Pulmonary artery endothelial cell (primary cell): ENCODE results near the gene MRPL9. TPM values are rescaled to one million over a fixed set of nuclear protein-coding genes. Genes with fewer than 3 reads are reported as not detected.

ENCODE experiments used
- DNase-seq: peaks from one replicate; pipeline ENCODE4 v3.0.0-alpha.2; 2011; ENCODE audit warnings: low read depth, low spot score
- total RNA-seq: library from RNA; depleted of rRNA; stranded (reverse); fragments of >200 nt; gene quantifications from 2 replicates; pipeline ENCODE4 v1.2.3, GENCODE V29; 2014

Gene MRPL9
- 120 and 141 TPM in 2 replicates for total RNA-seq

GRCh38 chr1:151762941-151763921, at the start of gene MRPL9:
Gene MRPL9, minus strand, starts transcription at chr1:151763496. Its CDS starts 17 bp downstream, at chr1:151763479.
- peak; percentile 7 for DNase-seq

GRCh38 chr1:151811181-151811580, 47.9 kb upstream of the MRPL9 start:
- no peak for DNase-seq

DNA sequence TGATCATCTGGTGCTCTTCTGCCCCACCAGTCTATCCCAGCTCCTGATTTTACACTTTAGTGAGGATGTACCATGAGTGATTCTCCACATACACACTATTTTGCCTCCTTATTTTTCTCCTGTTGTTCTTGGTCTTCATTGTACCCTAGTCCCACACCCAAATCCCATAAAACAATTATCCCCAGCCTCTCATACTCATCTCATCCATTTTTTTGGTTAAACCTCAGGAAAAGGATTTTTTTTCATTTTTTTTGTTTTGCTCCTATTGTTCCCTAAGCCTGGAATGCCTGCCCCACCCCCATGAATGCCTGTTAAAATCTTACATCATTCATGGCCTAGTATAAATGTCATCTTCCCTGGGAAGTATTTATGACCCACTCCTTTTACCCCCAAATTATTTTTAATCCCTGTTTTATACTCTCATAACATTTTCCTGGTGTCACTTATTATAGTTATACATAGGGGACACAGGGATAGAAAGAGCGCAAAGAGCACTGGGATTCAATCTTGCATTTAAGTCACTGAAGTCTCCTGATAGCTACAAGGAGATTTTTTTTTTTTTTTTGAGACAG, 46.8 kb upstream of the MRPL9 start:
- no peak for DNase-seq

DNA sequence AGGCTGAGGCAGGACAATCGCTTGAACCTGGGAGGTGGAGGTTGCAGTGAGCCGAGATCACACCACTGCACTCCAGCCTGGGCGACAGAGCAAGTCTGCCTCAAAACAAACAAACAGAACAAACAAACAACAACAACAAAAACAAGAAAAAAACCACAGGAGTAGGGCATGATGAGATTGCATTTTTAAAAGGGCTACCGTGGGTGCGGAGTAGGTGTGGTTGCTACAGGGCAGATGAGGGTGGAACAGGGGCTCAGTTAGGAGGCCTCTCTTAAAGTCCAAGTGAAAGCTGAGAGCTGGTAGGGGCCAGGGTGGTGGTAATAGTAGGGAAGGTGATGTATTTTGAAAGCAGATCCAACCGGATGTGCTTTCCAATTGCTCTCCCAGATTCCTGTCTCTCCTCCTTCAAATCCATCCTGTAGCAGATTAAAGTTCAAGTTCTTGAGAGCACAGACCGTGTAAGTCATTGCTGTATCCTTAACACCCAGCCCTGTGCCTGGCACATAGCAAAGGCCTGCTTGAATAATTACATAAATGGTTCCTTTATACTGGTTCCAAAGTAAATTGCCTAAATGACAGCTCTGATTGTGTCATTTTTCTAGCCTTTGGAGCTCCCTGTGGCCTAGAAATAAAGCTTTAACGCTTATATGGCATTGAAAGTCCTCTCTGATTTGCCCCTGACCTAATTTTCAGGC, 46.1 kb upstream of the MRPL9 start:
- no peak for DNase-seq

- no peak for DNase-seq
These were observed 44.5 kb upstream of the MRPL9 start for GRCh38 chr1:151807766-151808165.

GRCh38 chr1:151807131-151807530, 43.8 kb upstream of the MRPL9 start:
- DNase-seq, result no peak

DNA sequence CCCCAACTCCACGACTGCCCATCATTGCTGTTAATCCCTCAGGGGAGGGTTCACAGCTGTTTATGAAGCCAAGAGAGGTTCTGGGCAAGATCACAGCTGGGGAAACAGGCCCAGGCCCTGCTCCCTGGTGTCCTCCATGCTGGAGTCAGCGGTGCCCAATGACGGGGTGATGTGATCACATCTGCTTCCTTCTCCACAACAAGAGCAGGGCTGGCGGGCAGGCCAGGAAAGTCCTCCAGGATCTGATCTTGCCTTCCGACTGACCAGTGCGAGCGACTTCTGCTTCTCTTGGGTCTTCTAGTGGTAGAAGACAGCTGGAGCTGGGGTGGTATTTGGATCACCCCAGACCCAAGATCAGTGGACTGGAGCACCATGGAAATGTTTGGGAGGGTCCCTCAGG, 42.9 kb upstream of the MRPL9 start:
- DNase-seq, result no peak

DNA sequence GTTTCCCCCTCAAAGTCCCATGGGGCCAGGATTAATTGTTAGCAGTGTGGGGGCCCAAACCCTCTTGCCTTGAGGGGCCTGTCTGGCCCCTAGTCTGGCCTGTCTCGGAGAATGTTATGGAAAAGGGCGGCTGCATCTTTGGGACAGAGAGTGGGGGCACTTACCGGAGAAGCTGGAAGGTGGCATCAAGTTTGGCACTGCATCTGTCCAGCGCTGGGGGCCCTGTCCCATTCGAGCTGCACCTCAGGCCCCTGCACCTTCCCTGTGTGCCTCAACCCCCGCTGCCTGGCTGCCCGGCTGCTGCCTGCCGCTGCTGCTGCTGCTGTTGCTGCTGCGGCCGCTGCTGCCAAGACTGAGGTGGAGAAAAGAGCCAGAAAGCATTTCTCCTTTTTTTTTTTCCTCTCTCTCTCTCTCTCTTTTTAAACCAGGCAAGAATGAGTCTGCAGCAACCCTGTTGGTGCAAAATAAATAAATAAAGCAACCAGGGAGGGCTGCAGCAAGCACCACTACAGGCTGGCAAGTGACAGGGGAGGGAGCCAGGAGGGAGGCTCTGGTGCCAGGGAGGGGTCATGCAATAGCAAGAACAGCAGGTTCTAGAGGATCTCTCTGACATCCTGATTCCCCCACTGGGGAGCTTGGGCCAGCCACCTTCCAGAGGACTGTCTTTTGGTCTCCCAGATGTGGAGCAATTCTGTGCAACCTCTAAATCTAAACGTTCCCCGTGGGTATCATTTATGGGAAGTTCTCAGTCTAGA, 41.9 kb upstream of the MRPL9 start, which contains the start of gene LINGO4:
LINGO4 (minus strand) TSS at position 354 of the 755 bp plus-strand sequence. CDS start 2,715 bp downstream, outside the sequence.
- DNase-seq, result no peak

DNA sequence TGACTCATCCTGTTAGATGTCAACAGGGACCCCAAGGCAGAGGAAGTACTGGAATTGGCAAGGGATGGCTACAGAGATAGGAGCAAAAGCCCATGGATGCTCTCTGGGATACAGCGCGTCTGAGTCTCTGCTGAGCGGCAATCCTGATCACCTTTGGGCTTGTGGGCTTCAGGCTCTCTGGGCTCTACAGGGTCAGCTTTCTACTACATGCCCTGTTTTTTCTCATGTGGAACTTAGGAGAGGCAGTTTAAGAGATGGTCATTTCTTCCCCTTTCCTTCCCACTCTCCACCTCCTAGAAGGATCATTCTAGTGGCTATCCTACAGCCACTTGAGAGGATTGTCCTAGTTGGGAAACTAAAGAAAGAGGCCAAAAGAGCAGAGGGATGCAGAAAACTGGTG, 40.6 kb upstream of the MRPL9 start:
- DNase-seq, result no peak

- DNase-seq, result no peak
These were observed 39.9 kb upstream of the MRPL9 start for GRCh38 chr1:151803164-151803563.

GRCh38 chr1:151802372-151802771, 39.1 kb upstream of the MRPL9 start:
- no peak for DNase-seq

- no peak for DNase-seq
These were observed 38.5 kb upstream of the MRPL9 start for GRCh38 chr1:151801846-151802245.

GRCh38 chr1:151801310-151801820, 38.1 kb upstream of the MRPL9 start:
- DNase-seq, result no peak

GRCh38 chr1:151800830-151801229, 37.5 kb upstream of the MRPL9 start:
- DNase-seq, result no peak

GRCh38 chr1:151799179-151800022, 36.1 kb upstream of the MRPL9 start:
- no peak for DNase-seq

DNA sequence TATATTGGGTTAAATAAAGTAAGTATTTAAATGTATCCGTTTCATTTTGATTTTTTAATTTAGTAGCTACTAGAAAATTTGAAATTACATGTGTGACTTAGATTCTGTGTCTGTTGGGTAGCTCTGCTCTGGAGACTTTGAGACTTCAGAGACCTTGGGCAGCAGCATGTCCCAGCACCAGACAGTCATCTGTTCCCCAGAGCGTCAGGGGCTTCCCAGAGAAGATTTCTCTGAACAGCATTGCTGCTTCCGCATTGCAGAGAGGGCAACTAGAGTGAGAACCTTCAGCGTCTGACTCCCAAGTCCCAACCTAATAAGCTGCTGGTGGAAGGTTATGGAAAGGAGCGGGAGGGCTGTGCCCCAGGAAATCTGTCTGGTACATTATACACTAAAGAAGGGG, 35.3 kb upstream of the MRPL9 start:
- no peak for DNase-seq

- no peak for DNase-seq
These were observed 27.8 kb upstream of the MRPL9 start for GRCh38 chr1:151790940-151791651.

GRCh38 chr1:151790071-151790939, 27.0 kb upstream of the MRPL9 start, which contains the start of gene TDRKH:
Gene TDRKH, minus strand, starts transcription at chr1:151790500. Its CDS starts 7,478 bp downstream, at chr1:151783022.
- DNase-seq, result peak; percentile 99
